ENCODE results near the gene ZNF716. TPM values are rescaled to one million over a fixed set of nuclear protein-coding genes. Genes with fewer than 3 reads are reported as not detected.
"Not testable (repeated sequence)": the region's sequence is repeated elsewhere in the genome, so short reads cannot be mapped to it uniquely, and the experiment has no call there.

Gene ZNF716
- total RNA-seq, result not detected

- Mint-ChIP-seq H3K27ac (no peak within 1 kb of the TSS), H3K4me3 (no peak within 1 kb of the TSS), H3K36me3 (ENCODE audit: low read depth) (no peaks in the 10 kb centered on the region), H3K9me3 (ENCODE audit: insufficient read depth) (peaks cover 35% of the 10 kb centered on the region), H3K27me3 (ENCODE audit: low read depth) (no peaks in the 10 kb centered on the region), H3K4me1 (ENCODE audit: low read depth) (no peaks in the 10 kb centered on the region)
- ChIA-PET CTCF (no interaction called here), POLR2A (no interaction called here)
- no peak for ATAC-seq
- DNase-seq, result no peak
These were observed at the start of gene ZNF716 for GRCh38 chr7:57449904-57450303. Gene ZNF716, plus strand, starts transcription at chr7:57450177. Its CDS starts 112 bp downstream, at chr7:57450289.

GRCh38 chr7:57400531-57401155 is 49.3 kb upstream of the ZNF716 start:
- POLR2A ChIA-PET, result no interaction called here
- no peaks in the 10 kb centered on the region for H3K4me1 Mint-ChIP-seq (ENCODE audit: low read depth)
- CTCF ChIA-PET, result no interaction called here

DNA sequence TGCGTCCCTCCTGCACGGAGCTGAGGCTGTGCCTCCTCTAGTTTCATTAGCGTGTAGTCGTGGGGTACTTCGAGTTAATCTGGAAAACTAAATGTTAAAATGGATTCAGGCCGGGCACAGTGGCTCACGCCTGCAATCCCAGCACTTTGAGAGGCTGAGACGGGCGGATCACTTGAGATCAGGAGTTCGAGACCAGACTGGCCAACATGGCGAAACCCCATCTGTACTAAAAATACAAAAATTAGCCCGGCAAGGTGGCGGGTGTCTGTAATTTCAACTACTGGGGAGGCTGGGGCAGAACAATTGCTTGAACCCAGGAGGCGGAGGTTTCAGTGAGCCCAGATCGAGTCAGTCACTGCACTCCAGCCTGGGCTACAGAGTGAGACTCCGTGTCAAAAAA is 46.9 kb upstream of the ZNF716 start:
- DNase-seq; H3K27me3 Mint-ChIP-seq (ENCODE audit: low read depth); H3K27ac Mint-ChIP-seq; H3K4me1 Mint-ChIP-seq (ENCODE audit: low read depth); H3K4me3 Mint-ChIP-seq; ATAC-seq; CTCF ChIA-PET; H3K36me3 Mint-ChIP-seq (ENCODE audit: low read depth); POLR2A ChIA-PET: not testable (repeated sequence)
- peaks cover 45% of the 10 kb centered on the region for H3K9me3 Mint-ChIP-seq (ENCODE audit: insufficient read depth)

More at GRCh38 chr7:57400531-57401155, 49.3 kb upstream of the ZNF716 start:
- DNase-seq, result no peak
- peaks cover 3% of the 10 kb centered on the region for H3K36me3 Mint-ChIP-seq (ENCODE audit: low read depth)
- peaks cover 35% of the 10 kb centered on the region for H3K9me3 Mint-ChIP-seq (ENCODE audit: insufficient read depth)
- no peaks in the 10 kb centered on the region for H3K27me3 Mint-ChIP-seq (ENCODE audit: low read depth)
- no peak overlapping the region for H3K4me3 Mint-ChIP-seq
- ATAC-seq, result no peak
- no peak overlapping the region for H3K27ac Mint-ChIP-seq

DNA sequence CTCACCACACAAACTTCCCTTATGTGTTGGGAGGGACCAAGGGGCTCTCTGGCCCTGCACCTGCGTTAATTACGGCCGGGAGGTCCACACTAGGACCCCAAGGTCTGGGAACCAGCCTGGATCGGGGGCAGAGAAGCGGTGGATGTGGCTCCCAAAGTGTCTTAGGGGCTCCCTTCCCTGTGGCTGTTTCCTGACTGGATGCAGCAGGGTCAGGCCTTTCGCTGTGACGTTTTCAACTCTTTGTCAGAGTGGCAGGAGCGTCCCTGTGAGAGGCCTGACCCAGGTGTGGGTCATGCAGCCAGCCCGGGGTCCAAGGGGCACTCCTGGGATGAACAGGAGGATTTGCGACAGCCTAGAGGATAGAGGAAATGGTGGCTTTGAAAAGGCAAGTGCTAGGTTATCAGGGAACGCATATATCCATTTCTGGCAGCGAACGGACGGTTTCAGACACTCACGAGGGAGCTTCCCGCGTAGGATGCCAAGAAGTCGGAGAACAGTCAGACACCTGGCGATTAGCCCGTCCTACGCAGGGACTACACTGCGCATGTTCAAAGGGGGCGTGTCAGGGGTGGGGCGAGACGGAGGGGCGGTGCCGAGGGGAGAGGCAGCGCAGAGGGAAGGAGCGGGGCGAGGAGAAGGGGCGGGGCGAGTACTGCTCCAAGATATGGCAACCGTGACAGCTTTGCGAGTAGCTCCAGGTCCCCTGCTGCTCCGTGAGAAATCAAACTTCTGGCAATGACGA is 46.2 kb upstream of the ZNF716 start:
- no peaks in the 10 kb centered on the region for H3K27me3 Mint-ChIP-seq (ENCODE audit: low read depth)
- CTCF ChIA-PET, result no interaction called here
- H3K4me3 Mint-ChIP-seq, result no peak overlapping the region
- DNase-seq, result no peak
- H3K4me1 Mint-ChIP-seq (ENCODE audit: low read depth), result no peaks in the 10 kb centered on the region
- no peak for ATAC-seq
- no peak overlapping the region for H3K27ac Mint-ChIP-seq
- POLR2A ChIA-PET, result no interaction called here
- peaks cover 45% of the 10 kb centered on the region for H3K9me3 Mint-ChIP-seq (ENCODE audit: insufficient read depth)
- peaks cover 3% of the 10 kb centered on the region for H3K36me3 Mint-ChIP-seq (ENCODE audit: low read depth)

DNA sequence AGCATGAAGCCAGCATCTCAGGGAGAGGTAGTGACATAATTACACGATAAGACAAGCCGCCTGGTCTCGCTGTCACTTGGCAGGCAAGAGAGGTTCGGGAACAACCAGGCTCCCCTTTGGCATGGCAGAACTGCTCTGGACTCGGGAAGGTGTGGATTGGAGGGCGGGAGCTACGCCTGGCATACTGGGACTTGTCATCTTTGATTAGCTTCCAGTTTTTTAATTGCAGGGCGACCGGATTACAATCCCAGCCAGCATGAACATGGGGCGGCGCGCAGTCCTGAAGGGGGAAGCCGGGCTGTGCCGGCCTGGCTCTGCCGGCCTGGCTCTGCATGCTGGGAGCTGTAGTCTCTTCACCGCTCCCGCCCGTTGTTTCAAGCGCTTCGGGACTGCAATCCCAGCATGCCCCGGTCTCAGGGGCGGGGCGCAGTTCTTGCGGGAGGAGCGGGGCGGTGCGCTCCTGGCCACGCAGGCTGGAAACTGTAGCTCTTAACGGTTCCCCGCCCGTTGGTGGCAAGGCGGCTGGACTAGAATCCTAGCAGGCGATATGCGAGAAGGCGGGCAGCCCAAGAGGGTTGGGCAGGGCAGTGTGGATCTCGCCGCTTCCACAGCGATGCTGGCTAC is 45.5 kb upstream of the ZNF716 start:
- ChIA-PET POLR2A (no interaction called here), CTCF (no interaction called here)
- H3K9me3 Mint-ChIP-seq (ENCODE audit: insufficient read depth), result peaks cover 45% of the 10 kb centered on the region
- ATAC-seq (no peak), DNase-seq (no peak)
- H3K4me3 Mint-ChIP-seq, result no peak overlapping the region
- no peaks in the 10 kb centered on the region for H3K4me1 Mint-ChIP-seq (ENCODE audit: low read depth)
- H3K27me3 Mint-ChIP-seq (ENCODE audit: low read depth), result no peaks in the 10 kb centered on the region
- no peak overlapping the region for H3K27ac Mint-ChIP-seq
- H3K36me3 Mint-ChIP-seq (ENCODE audit: low read depth), result peaks cover 3% of the 10 kb centered on the region

DNA sequence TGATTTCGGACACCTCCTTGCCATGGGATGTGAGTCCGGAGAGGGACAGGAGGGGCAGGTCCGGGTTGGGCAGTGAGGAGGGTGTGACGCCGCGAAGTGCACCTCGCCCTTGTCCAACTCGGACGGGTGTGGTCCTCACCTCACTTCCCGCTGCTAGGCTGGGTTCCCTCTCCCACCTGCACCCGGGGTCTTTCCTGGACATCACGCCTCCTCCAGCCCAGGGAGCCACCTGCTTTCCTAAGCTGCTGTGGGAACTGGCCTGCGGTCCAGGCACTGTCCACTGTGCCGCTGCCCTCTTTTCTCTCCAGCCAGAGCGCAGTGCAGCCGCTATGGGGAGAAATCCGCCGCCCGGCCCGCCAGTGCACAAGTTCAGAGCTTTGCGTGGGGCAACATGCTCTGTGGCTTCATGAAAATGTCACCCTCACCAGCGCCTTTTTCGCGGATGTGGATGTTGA is 45.0 kb upstream of the ZNF716 start:
- Mint-ChIP-seq H3K27ac (no peak overlapping the region), H3K9me3 (ENCODE audit: insufficient read depth) (peaks cover 45% of the 10 kb centered on the region), H3K4me3 (no peak overlapping the region), H3K36me3 (ENCODE audit: low read depth) (peaks cover 3% of the 10 kb centered on the region), H3K4me1 (ENCODE audit: low read depth) (no peaks in the 10 kb centered on the region), H3K27me3 (ENCODE audit: low read depth) (no peaks in the 10 kb centered on the region)
- ChIA-PET CTCF (no interaction called here), POLR2A (no interaction called here)
- no peak for DNase-seq
- ATAC-seq, result no peak

DNA sequence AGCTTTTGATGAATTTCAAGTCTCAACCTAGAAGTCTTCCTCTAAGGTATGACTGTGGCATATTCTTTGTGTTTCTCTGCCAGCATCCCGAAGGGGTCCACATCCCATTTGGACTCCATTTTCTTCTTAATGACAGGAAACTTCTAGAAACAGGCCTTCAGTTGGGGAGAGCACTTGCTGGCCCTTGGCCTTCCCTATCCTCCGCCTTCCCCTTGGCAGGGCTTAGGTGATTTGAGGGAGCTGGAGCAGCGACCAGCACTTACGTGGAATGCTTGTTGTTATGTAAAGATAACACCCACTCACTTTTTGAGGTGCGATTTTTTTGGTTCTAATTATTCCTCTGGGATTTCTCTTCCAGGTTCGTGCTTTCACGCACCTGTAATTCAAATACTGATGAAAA is 42.9 kb upstream of the ZNF716 start:
- Mint-ChIP-seq H3K27ac (no peak overlapping the region), H3K4me3 (no peak overlapping the region), H3K27me3 (ENCODE audit: low read depth) (no peaks in the 10 kb centered on the region), H3K36me3 (ENCODE audit: low read depth) (peaks cover 3% of the 10 kb centered on the region), H3K4me1 (ENCODE audit: low read depth) (no peaks in the 10 kb centered on the region), H3K9me3 (ENCODE audit: insufficient read depth) (peaks cover 43% of the 10 kb centered on the region)
- ChIA-PET CTCF (no interaction called here), POLR2A (no interaction called here)
- ATAC-seq (no peak), DNase-seq (no peak)

DNA sequence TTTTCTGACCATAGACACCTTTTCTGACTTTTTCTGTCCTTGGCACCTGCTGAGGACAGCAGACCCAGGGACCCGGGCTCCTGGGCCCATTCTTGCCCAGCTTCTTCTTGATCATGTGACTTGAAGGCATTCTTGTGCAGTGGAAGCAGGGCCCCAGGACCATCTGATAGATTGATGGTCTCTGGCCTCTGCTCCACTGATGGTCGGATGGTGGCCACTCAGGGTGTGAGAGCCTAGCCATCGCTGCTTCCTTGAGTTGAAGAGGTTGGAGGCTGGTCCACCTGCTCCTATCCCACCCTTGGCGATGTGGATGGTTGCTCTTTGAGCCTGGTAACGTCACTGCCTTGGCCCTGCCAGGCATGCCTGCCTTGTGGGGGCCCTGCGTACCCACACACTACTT is 37.8 kb upstream of the ZNF716 start:
- no peak overlapping the region for H3K4me3 Mint-ChIP-seq

DNA sequence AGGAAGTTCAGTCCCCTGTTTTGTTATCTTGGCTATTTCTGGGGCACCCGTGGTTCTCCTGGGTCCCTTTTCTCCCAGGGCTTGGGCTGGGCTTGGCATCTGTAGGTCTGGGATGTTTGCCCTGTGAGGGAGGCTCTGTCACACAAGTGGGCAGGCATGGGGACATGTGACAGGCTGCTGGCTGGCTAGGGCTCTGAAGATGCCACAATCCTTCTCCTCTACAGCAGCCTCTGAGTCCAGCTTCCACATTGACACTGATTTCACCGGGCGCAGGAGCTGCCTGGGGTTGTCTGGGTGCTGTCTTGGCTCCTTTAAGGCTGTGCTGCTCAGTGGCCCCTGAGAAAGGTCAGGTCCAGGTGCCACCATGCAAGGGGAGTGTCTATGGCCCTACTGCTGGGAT is 37.4 kb upstream of the ZNF716 start:
- Mint-ChIP-seq H3K36me3 (ENCODE audit: low read depth) (no peaks in the 10 kb centered on the region), H3K9me3 (ENCODE audit: insufficient read depth) (no peaks in the 10 kb centered on the region), H3K27me3 (ENCODE audit: low read depth) (no peaks in the 10 kb centered on the region), H3K27ac (no peak overlapping the region), H3K4me3 (no peak overlapping the region), H3K4me1 (ENCODE audit: low read depth) (no peaks in the 10 kb centered on the region)
- ATAC-seq, result no peak
- CTCF ChIA-PET, result no interaction called here
- POLR2A ChIA-PET, result no interaction called here
- no peak for DNase-seq

More for the DNA sequence above, 37.8 kb upstream of the ZNF716 start:
- DNase-seq, result no peak
- H3K27ac Mint-ChIP-seq, result no peak overlapping the region
- ChIA-PET POLR2A (no interaction called here), CTCF (no interaction called here)
- ATAC-seq, result no peak
- H3K36me3 Mint-ChIP-seq (ENCODE audit: low read depth), result no peaks in the 10 kb centered on the region
- no peaks in the 10 kb centered on the region for H3K4me1 Mint-ChIP-seq (ENCODE audit: low read depth)
- no peaks in the 10 kb centered on the region for H3K9me3 Mint-ChIP-seq (ENCODE audit: insufficient read depth)
- no peaks in the 10 kb centered on the region for H3K27me3 Mint-ChIP-seq (ENCODE audit: low read depth)

GRCh38 chr7:57413529-57414398 is 36.2 kb upstream of the ZNF716 start:
- Mint-ChIP-seq H3K4me3 (no peak overlapping the region), H3K36me3 (ENCODE audit: low read depth) (no peaks in the 10 kb centered on the region), H3K4me1 (ENCODE audit: low read depth) (no peaks in the 10 kb centered on the region), H3K27ac (no peak overlapping the region), H3K9me3 (ENCODE audit: insufficient read depth) (no peaks in the 10 kb centered on the region), H3K27me3 (ENCODE audit: low read depth) (no peaks in the 10 kb centered on the region)
- ChIA-PET POLR2A (no interaction called here), CTCF (no interaction called here)
- no peak for DNase-seq
- no peak for ATAC-seq

DNA sequence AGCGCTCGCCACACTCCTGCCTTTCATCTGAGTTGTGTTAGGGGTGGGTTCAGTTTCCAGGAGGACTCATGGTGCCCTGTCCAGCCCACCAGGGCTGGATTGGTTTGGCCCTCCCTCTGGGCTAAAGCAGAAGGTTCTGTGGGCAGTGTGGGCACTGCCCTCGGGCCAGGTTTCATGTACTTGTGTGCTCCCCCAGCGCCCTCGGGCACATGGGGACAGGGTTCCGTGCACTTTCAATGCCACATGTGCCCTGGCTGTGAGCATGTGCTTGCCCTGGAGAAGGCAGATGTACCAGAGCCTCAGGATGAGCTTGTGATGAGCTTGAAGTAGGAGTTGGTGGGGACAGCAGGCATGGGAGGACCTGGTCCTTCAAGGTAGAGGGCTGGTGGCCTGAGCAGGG is 35.6 kb upstream of the ZNF716 start:
- H3K9me3 Mint-ChIP-seq (ENCODE audit: insufficient read depth), result no peaks in the 10 kb centered on the region
- CTCF ChIA-PET, result no interaction called here
- no peaks in the 10 kb centered on the region for H3K36me3 Mint-ChIP-seq (ENCODE audit: low read depth)
- no peaks in the 10 kb centered on the region for H3K27me3 Mint-ChIP-seq (ENCODE audit: low read depth)
- no peaks in the 10 kb centered on the region for H3K4me1 Mint-ChIP-seq (ENCODE audit: low read depth)
- no peak overlapping the region for H3K4me3 Mint-ChIP-seq
- ATAC-seq, result no peak
- no peak overlapping the region for H3K27ac Mint-ChIP-seq
- DNase-seq, result no peak
- POLR2A ChIA-PET, result no interaction called here

GRCh38 chr7:57414852-57415251 is 35.1 kb upstream of the ZNF716 start:
- no peak for ATAC-seq
- Mint-ChIP-seq H3K36me3 (ENCODE audit: low read depth) (no peaks in the 10 kb centered on the region), H3K9me3 (ENCODE audit: insufficient read depth) (no peaks in the 10 kb centered on the region), H3K4me3 (no peak overlapping the region), H3K27me3 (ENCODE audit: low read depth) (no peaks in the 10 kb centered on the region), H3K27ac (no peak overlapping the region), H3K4me1 (ENCODE audit: low read depth) (no peaks in the 10 kb centered on the region)
- no peak for DNase-seq
- POLR2A ChIA-PET, result no interaction called here
- CTCF ChIA-PET, result no interaction called here

Measured in activated CD8-positive, alpha-beta T cell treated with anti-CD3 and anti-CD28 coated beads, Interleukin-2, amount 10 ng/mL, durations not matched to agents 7 days and 5 days (primary cell).